Skeletal muscle satellite cell (primary cell): ENCODE measurements around the gene KYAT1.
"Not testable (repeated sequence)": the region's sequence is repeated elsewhere in the genome, so short reads cannot be mapped to it uniquely, and the experiment has no call there.

Source experiments
- H3K27me3 ChIP-seq: 2 replicates; pipeline ENCODE4 v1.7.0; 2013; ENCODE audit warnings: low read length; ENCODE audit not compliant: control insufficient read depth, insufficient read depth
- H3K36me3 ChIP-seq: 2 replicates; pipeline ENCODE4 v1.7.0; 2013; ENCODE audit warnings: mild to moderate bottlenecking, control low read depth, low read length; ENCODE audit not compliant: insufficient read depth
- H3K4me1 ChIP-seq: 2 replicates; pipeline ENCODE4 v1.7.0; 2013; ENCODE audit warnings: low read length; ENCODE audit not compliant: control insufficient read depth, insufficient read depth
- H3K4me2 ChIP-seq: 2 replicates; pipeline ENCODE4 v1.7.0; 2013; ENCODE audit warnings: mild to moderate bottlenecking, low read length
- H3K4me3 ChIP-seq: 2 replicates; pipeline ENCODE4 v1.7.0; 2013; ENCODE audit warnings: low read length
- H3K9ac ChIP-seq: 2 replicates; pipeline ENCODE4 v1.7.0; 2013; ENCODE audit warnings: mild to moderate bottlenecking, low read depth, low read length, moderate library complexity
- H3K9me3 ChIP-seq: replicated peaks from 2 replicates; pipeline ENCODE4 v1.7.0; 2013; ENCODE audit warnings: mild to moderate bottlenecking, control low read depth, low read length

The KYAT1 gene

DNA sequence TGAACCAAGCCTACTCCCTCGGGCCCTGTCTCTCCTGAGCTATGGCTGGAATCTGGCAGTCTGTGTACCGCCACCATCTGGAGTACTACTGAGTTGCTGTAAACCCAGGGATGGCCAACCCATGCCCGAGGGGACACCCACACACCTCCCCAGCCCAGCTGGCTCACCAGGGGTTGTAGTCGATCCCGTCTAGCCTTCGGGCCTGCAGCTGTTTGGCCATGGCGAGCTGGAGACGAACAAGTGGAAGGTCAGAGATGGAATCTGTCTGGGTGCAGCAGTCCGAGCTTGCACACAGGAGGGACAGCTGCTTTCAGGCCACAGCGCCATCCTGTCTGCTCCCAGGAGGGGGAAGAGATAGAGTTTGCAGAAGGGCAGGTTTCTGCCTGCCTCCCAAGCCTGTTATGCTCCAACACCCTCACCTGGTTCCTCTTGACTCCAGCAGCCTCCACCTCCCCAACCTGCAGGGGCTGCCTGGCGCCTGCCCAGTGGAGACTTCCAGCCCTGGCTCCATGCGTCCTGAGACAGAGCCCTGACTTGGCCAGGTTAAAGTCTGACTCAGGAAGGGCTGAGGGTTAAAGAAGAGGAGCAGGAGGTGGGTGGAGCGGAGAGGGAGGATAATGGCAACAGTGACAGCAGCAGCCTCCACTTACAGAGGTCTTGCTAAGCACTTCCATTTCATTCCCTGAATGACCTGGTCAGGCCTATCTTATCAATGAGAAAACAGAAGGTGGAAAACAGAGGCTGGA is 36.4 kb downstream of the KYAT1 start:
- H3K9me3 ChIP-seq: peaks cover 2% of the 10 kb centered on the region
- no peaks in the 10 kb centered on the region for H3K27me3 ChIP-seq
- H3K4me2 ChIP-seq: no peak overlapping the region
- H3K36me3 ChIP-seq: peaks cover 6% of the 10 kb centered on the region
- H3K9ac ChIP-seq: no peak overlapping the region
- H3K4me3 ChIP-seq: no peak overlapping the region
- H3K4me1 ChIP-seq: peaks cover 7% of the 10 kb centered on the region

GRCh38 chr9:128843171-128843570 is 38.6 kb downstream of the KYAT1 start:
- H3K27me3 ChIP-seq, H3K4me3 ChIP-seq, H3K9me3 ChIP-seq, H3K4me1 ChIP-seq, H3K36me3 ChIP-seq, H3K9ac ChIP-seq, H3K4me2 ChIP-seq: not testable (repeated sequence)

DNA sequence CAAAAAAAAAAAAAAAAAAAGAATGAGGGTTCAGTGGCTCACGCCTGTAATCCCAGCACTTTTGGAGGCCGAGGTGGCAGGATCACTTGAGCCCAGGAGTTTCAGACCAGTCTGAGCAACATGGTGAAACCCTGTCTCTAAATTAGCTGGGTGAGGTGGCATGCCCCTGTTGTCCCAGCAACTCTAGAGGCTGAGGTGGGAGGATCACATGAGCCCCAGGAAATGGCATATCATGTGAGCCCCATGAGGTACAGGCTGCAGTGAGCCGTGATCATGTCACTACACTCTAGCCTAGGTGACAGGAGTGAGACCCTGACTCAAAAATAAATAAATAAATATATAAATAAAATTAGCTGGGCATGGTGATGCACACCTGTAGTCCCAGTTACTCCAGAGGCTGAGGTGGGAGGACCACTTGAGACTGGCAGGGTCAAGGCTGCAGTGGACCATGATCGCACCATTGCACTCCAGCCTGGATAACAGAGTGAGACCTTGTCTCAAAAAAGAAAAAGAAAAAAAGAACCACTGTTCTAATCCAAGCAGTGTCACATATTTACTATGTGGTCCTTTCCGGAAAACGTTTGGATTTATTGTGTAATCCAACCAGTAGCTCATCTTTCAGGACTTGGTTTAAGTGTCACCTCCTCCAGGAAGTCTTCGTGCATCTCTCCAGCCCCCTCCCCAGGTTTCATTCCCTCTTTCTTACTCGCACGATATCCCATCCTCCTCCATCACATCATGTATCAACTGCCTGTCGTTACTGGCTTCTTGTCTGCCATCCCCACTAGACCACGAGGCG is 39.9 kb downstream of the KYAT1 start:
- peaks cover 7% of the 10 kb centered on the region for H3K4me1 ChIP-seq
- no peaks in the 10 kb centered on the region for H3K9me3 ChIP-seq
- H3K9ac ChIP-seq: no peak overlapping the region

DNA sequence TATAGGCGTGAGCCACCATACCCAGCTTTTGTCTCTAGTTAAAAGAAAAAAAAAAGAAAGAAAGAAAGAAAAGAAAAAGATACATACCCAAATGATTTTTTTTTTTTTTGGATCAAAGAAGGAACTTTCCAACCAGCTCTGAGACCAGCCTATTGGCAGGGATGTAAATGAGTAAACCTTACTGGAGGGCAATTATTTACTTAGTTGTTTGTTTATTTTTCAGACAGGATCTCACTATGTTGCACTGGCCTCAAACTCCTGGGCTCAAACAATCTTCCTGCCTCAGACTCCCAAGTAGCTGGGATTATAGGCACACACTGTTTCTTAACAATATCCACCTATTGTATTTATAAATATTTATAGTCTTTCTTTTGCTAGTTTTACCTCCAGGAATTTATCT is 41.2 kb downstream of the KYAT1 start:
- Histone ChIP-seq H3K36me3 (peaks cover 6% of the 10 kb centered on the region), H3K9me3 (no peaks in the 10 kb centered on the region), H3K4me3 (no peak overlapping the region), H3K4me2 (no peak overlapping the region), H3K9ac (no peak overlapping the region), H3K27me3 (no peaks in the 10 kb centered on the region), H3K4me1 (peaks cover 4% of the 10 kb centered on the region)

More for the DNA sequence above, 39.9 kb downstream of the KYAT1 start:
- Histone ChIP-seq H3K4me2 (no peak overlapping the region), H3K36me3 (peaks cover 6% of the 10 kb centered on the region), H3K4me3 (no peak overlapping the region), H3K27me3 (no peaks in the 10 kb centered on the region)

DNA sequence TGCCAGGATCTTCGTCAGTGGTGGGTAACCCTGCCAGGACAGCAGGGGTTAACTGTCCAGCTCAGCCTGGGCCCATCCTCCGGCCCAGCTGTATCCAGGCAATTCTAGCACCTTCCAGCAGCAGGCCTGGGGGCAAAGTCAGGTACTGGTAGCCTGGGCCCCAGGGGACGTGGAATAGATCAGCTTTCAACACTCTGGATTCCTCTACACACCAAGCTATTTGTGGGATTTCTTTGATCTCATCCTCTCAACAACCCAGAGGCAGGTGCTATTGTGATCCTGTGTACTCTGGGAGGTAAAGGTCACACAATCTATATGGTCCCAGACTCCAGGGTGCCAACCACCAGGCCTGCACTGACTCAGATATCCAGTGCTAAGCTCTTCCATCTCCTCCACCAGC is 43.4 kb downstream of the KYAT1 start:
- Histone ChIP-seq H3K9me3 (no peaks in the 10 kb centered on the region), H3K4me3 (no peak overlapping the region), H3K36me3 (peaks cover 7% of the 10 kb centered on the region), H3K4me2 (no peak overlapping the region), H3K4me1 (no peaks in the 10 kb centered on the region), H3K27me3 (no peaks in the 10 kb centered on the region), H3K9ac (no peak overlapping the region)

DNA sequence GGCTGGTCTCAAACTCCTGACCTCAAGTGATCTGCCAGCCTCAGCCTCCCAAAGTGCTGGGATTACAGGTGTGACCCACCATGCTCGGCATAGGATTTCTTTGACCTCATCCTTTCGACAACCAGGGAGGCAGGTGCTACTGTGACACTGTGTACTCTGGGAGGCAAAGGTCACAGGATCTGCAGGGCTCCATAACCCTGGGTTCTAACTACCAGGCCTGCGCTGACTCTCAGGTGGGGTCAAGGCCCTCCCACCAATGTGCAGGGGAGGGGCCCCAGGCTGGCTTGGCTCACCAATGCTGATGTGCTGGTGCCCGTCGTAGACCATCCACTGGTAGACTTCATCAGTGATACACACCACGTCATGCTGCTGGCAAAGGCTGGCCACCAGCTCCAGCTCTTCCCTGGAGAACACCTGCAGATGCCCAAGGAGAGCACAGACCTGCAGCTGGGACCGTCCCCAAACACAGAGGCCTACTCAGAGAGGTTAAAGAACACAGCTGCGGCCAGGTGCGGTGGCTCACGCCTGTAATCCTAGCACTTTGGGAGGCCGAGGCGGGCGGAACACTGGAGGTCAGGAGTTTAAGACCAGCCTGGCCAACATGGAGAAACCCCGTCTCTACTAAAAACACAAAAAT is 45.1 kb downstream of the KYAT1 start:
- no peak overlapping the region for H3K4me3 ChIP-seq
- no peaks in the 10 kb centered on the region for H3K27me3 ChIP-seq
- H3K4me2 ChIP-seq: no peak overlapping the region
- H3K9me3 ChIP-seq: no peaks in the 10 kb centered on the region
- no peaks in the 10 kb centered on the region for H3K4me1 ChIP-seq
- H3K36me3 ChIP-seq: peaks cover 8% of the 10 kb centered on the region
- H3K9ac ChIP-seq: no peak overlapping the region

DNA sequence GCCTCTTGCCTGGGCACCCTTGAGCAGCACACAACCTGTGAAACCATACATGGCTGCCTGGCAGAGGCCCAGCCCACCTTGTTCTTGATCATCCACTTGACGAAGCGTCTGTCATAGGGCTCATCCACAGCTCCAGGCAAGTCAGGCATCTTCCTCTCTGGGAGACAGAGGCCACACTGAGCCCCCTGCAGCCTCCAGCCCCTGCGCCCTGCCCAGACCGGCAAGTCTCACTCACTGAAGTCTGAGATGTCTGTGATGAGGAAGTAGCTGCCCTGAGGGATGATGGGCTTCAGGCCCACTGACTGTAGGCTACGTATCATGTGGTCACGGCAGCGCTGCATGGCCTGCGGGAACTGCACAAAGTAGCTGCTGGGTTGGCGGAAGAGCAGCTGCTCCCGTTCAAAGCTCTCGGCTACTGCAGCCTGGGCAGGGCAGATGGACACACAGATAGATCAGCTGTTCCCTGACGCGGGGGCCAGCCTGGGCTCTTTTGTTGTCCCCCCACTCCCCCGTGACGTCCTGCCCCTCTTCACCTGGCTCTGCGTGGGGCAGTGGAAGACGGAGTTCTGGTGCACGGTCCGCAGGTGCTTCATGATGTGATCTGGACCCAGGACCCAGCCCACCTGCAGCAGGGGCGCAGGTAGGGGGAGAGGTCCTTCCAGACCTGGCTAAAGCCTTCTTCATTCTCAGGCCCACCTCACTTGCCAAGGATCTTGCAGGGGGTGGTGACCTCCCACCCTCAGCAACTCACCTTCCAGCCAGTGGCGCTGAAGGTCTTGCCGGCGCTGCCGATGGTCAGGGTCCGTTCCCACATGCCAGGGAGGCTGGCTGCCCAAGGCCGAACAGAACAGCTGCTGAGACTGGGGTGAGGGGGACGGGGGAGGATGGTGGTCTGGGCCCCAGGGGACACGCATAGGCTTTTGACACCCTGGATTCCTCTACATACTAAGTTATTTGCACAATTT is 46.2 kb downstream of the KYAT1 start:
- H3K9ac ChIP-seq: no peak overlapping the region
- H3K27me3 ChIP-seq: no peaks in the 10 kb centered on the region
- H3K4me1 ChIP-seq: no peaks in the 10 kb centered on the region
- H3K4me3 ChIP-seq: no peak overlapping the region
- peaks cover 8% of the 10 kb centered on the region for H3K36me3 ChIP-seq
- H3K9me3 ChIP-seq: no peaks in the 10 kb centered on the region
- no peak overlapping the region for H3K4me2 ChIP-seq

- H3K27me3 ChIP-seq: no peaks in the 10 kb centered on the region
- H3K9me3 ChIP-seq: no peaks in the 10 kb centered on the region
- H3K36me3 ChIP-seq: peaks cover 8% of the 10 kb centered on the region
- H3K9ac ChIP-seq: no peak overlapping the region
- no peak overlapping the region for H3K4me3 ChIP-seq
- peaks cover 3% of the 10 kb centered on the region for H3K4me1 ChIP-seq
- H3K4me2 ChIP-seq: no peak overlapping the region
Observed at GRCh38 chr9:128833696-128834095, 48.1 kb downstream of the KYAT1 start.

DNA sequence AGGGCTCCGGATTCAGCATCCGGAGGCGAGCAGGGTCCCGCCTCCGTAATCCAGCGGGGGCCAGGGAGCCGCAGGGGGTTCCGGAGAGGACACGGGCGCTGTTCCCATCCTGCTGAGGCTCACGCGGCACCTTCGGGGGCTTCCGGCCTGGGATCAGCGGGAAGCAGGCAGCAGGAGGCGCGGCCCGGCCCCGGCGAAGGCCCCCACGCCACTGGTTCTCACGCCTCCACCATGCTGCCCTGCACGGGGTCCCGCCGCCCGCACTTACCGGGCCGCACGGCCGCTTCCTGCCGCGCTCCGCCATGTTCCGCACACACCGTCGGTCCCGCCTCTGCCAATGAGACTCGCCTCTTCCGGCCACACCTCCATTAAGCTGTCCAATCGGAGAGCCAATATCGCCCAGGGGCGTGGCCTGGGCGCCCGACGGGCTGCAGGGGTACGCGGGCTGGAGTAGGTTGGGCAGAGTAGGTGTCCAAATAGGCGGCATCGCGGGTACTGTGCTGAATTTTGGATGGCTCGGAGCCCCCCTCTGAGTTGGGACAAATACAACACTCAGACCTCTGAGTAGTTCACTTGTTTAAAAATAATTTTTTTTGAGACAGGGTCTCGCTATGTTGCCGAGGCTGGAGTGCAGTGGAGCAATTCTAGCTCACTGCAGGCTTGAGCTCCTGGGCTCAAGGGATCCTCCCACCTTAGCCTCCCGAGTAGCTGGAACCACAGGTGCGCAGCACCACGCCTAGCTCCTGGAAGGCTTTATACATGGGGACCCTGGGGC is 52.1 kb downstream of the KYAT1 start, which contains the start of gene SPOUT1:
SPOUT1 (minus strand) TSS at position 318 of the 775 bp plus-strand sequence; CDS start at position 304, 14 bp downstream.
- Histone ChIP-seq H3K4me2 (peak within 1 kb of the TSS; percentile 85), H3K36me3 (peaks cover 38% of the 10 kb centered on the region), H3K4me1 (peaks cover 7% of the 10 kb centered on the region), H3K27me3 (no peaks in the 10 kb centered on the region), H3K9ac (peak within 1 kb of the TSS; percentile 86), H3K9me3 (no peaks in the 10 kb centered on the region), H3K4me3 (peak within 1 kb of the TSS; percentile 91)

GRCh38 chr9:128828719-128829452 is 52.9 kb downstream of the KYAT1 start:
- peaks cover 7% of the 10 kb centered on the region for H3K4me1 ChIP-seq
- H3K4me2 ChIP-seq: peak overlapping the region; percentile 85
- H3K36me3 ChIP-seq: peaks cover 42% of the 10 kb centered on the region
- peak overlapping the region; percentile 86 for H3K9ac ChIP-seq
- H3K27me3 ChIP-seq: no peaks in the 10 kb centered on the region
- H3K9me3 ChIP-seq: no peaks in the 10 kb centered on the region
- H3K4me3 ChIP-seq: peak overlapping the region; percentile 91
